CD4-positive, alpha-beta T cell treated with Interleukin-4 for 4 hours (primary cell): ENCODE measurements around the gene GBF1.
"Not testable (repeated sequence)": the region's sequence is repeated elsewhere in the genome, so short reads cannot be mapped to it uniquely, and the experiment has no call there.

ENCODE experiments used
- DNase-seq: peaks from one replicate; pipeline ENCODE4 v3.0.0-alpha.2; 2020

The GBF1 gene

GRCh38 chr10:102306710-102307109 lies 61.4 kb downstream of the GBF1 start:
- DNase-seq: no peak

GRCh38 chr10:102308318-102308717 lies 63.0 kb downstream of the GBF1 start:
- not testable (repeated sequence) for DNase-seq

- no peak for DNase-seq
These were observed 63.9 kb downstream of the GBF1 start for GRCh38 chr10:102309236-102309635.

- DNase-seq: no peak
These were observed 64.6 kb downstream of the GBF1 start for GRCh38 chr10:102309916-102310315.

- no peak for DNase-seq
These were observed 65.2 kb downstream of the GBF1 start for GRCh38 chr10:102310361-102311024.

GRCh38 chr10:102311025-102311420 lies 65.7 kb downstream of the GBF1 start:
- no peak for DNase-seq

- no peak for DNase-seq
These were observed 67.4 kb downstream of the GBF1 start for GRCh38 chr10:102312683-102313082.

GRCh38 chr10:102313221-102313896 lies 68.0 kb downstream of the GBF1 start:
- no peak for DNase-seq

- no peak for DNase-seq
These were observed 69.5 kb downstream of the GBF1 start for GRCh38 chr10:102314801-102315200.

- no peak for DNase-seq
These were observed 71.1 kb downstream of the GBF1 start for GRCh38 chr10:102316421-102316820.

- DNase-seq: peak; percentile 57
These were observed 77.6 kb downstream of the GBF1 start for GRCh38 chr10:102322914-102323313.

GRCh38 chr10:102324061-102324460 lies 78.7 kb downstream of the GBF1 start:
- DNase-seq: no peak

GRCh38 chr10:102326031-102326430 lies 80.7 kb downstream of the GBF1 start:
- no peak for DNase-seq

- DNase-seq: no peak
These were observed 81.7 kb downstream of the GBF1 start for GRCh38 chr10:102327002-102327401.

GRCh38 chr10:102327641-102328040 lies 82.3 kb downstream of the GBF1 start:
- DNase-seq: no peak

- no peak for DNase-seq
These were observed 87.4 kb downstream of the GBF1 start for GRCh38 chr10:102332772-102333171.

- DNase-seq: no peak
These were observed 88.8 kb downstream of the GBF1 start for GRCh38 chr10:102334101-102334500.

- DNase-seq: no peak
These were observed 89.9 kb downstream of the GBF1 start for GRCh38 chr10:102335184-102335583.

GRCh38 chr10:102341038-102341688 lies 95.8 kb downstream of the GBF1 start:
- DNase-seq: no peak

- DNase-seq: no peak
These were observed 97.1 kb downstream of the GBF1 start for GRCh38 chr10:102342458-102342857.

GRCh38 chr10:102342958-102343357 lies 97.6 kb downstream of the GBF1 start:
- no peak for DNase-seq

- DNase-seq: no peak
These were observed 98.7 kb downstream of the GBF1 start for GRCh38 chr10:102344067-102344466.

GRCh38 chr10:102347236-102347828 lies 102.0 kb downstream of the GBF1 start:
- no peak for DNase-seq
